Measurements from ENCODE around the gene TSEN15.
"Not testable (repeated sequence)": the region's sequence is repeated elsewhere in the genome, so short reads cannot be mapped to it uniquely, and the experiment has no call there.

TSEN15 gene

DNA sequence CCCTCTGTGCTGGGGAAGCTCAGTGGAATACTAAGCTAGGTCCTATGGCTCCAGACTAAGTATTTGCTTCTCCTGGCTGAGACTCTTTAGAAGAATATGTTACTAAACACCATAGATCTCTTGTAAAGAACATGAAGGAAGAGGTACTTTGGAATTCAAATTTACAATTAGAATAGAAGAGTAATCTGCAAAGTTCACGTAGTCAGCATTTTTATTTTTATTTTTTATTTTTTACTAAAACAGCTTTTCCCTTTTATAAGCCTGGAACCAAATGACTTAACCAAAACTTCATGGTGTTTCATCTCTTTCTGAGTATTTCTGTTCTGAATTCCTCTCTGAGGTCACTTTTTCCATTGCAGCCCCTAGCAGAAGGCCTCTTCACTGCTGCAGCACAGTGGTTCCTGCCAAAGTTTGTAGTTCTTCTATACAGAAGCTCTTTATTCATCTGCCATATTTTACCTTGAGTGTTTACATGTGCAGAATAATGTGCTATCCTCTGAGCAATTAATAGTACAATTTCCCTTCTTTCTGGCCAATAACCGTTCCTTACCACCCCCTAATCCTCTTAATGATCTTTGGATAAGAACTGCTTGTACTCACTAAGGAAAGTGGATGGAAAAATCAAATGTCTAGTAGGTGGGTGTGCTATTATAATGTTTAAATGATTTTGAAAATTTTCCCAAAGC, 27.2 kb downstream of the TSEN15 start:
- Histone ChIP-seq H3K27ac (ENCODE audit: low read length) (no peak overlapping the region), H3K27me3 (ENCODE audit: low read depth, low read length) (no peaks in the 10 kb centered on the region), H3K9me3 (ENCODE audit: control insufficient read depth in 1 of 2, low read length in 2 of 2) (no peaks in the 10 kb centered on the region), H3K36me3 (ENCODE audit: control insufficient read depth in 1 of 2, insufficient read depth in 2 of 2, low read length in 2 of 2) (no peaks in the 10 kb centered on the region), H3K4me1 (ENCODE audit: control insufficient read depth in 1 of 2, insufficient read depth in 2 of 2, low read length in 2 of 2) (peaks cover 0 to 47% of the 10 kb centered on the region in 2 donors), H3K4me3 (ENCODE audit: low read depth in 1 of 2, low read length in 2 of 2) (no peak overlapping the region)

DNA sequence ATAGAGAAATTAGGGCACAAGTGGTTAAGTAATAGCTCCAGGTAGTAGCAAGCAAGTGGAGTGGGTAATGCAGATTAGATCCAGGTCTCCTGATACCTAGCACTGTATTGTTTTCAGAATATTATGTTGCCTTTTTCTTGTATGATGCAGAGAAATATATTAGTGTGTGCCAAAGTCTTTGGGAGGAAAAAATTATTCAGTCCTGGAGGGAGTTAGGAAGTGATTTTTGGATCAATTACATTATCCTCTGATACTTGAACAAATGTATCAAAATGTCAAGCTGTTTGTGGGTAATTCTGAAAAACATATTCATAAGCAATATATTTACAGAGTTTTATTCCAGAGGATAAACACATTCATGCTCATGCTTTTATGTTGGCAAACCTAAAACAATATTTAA, 28.8 kb downstream of the TSEN15 start:
- H3K4me1 ChIP-seq (ENCODE audit: control insufficient read depth in 1 of 2, insufficient read depth in 2 of 2, low read length in 2 of 2) = peaks cover 0 to 38% of the 10 kb centered on the region in 2 donors
- no peak overlapping the region for H3K4me3 ChIP-seq (ENCODE audit: low read depth in 1 of 2, low read length in 2 of 2)
- no peak overlapping the region for H3K27ac ChIP-seq (ENCODE audit: low read length)
- no peaks in the 10 kb centered on the region for H3K27me3 ChIP-seq (ENCODE audit: low read depth, low read length)
- no peaks in the 10 kb centered on the region for H3K36me3 ChIP-seq (ENCODE audit: control insufficient read depth in 1 of 2, insufficient read depth in 2 of 2, low read length in 2 of 2)
- no peaks in the 10 kb centered on the region for H3K9me3 ChIP-seq (ENCODE audit: control insufficient read depth in 1 of 2, low read length in 2 of 2)

GRCh38 chr1:184082541-184083415, 31.2 kb downstream of the TSEN15 start:
- peaks cover 0 to 29% of the 10 kb centered on the region in 2 donors for H3K4me1 ChIP-seq (ENCODE audit: control insufficient read depth in 1 of 2, insufficient read depth in 2 of 2, low read length in 2 of 2)
- H3K36me3 ChIP-seq (ENCODE audit: control insufficient read depth in 1 of 2, insufficient read depth in 2 of 2, low read length in 2 of 2) = no peaks in the 10 kb centered on the region
- no peak overlapping the region for H3K27ac ChIP-seq (ENCODE audit: low read length)
- H3K9me3 ChIP-seq (ENCODE audit: control insufficient read depth in 1 of 2, low read length in 2 of 2) = no peaks in the 10 kb centered on the region
- H3K27me3 ChIP-seq (ENCODE audit: low read depth, low read length) = no peaks in the 10 kb centered on the region
- H3K4me3 ChIP-seq (ENCODE audit: low read depth in 1 of 2, low read length in 2 of 2) = no peak overlapping the region

- H3K27ac ChIP-seq (ENCODE audit: low read length) = no peak overlapping the region
- H3K36me3 ChIP-seq (ENCODE audit: control insufficient read depth in 1 of 2, insufficient read depth in 2 of 2, low read length in 2 of 2) = no peaks in the 10 kb centered on the region
- H3K4me1 ChIP-seq (ENCODE audit: control insufficient read depth in 1 of 2, insufficient read depth in 2 of 2, low read length in 2 of 2) = peaks cover 0 to 10% of the 10 kb centered on the region in 2 donors
- no peaks in the 10 kb centered on the region for H3K27me3 ChIP-seq (ENCODE audit: low read depth, low read length)
- no peak overlapping the region for H3K4me3 ChIP-seq (ENCODE audit: low read depth in 1 of 2, low read length in 2 of 2)
- H3K9me3 ChIP-seq (ENCODE audit: control insufficient read depth in 1 of 2, low read length in 2 of 2) = no peaks in the 10 kb centered on the region
Measured at GRCh38 chr1:184085667-184086066, 34.1 kb downstream of the TSEN15 start.

DNA sequence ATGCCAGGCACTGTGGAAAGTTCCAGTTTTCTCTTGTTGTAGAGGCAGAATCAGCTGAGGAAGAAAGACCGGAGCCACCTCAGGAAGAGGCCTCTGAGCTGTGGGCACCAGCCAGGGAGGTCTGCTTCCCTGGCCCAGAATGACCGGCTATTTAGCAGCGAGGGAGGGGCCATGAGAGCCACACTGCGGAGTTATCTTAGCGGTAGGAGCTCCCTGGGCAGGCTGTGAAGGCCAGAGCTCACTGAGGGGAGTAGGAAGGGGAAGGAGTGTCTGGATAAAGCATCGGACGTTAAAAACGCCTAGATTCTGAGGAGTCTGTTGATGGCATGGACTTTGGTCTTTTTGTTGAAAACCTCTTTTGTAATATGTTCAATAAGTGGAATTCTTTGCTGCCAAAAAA, 36.5 kb downstream of the TSEN15 start:
- no peaks in the 10 kb centered on the region for H3K27me3 ChIP-seq (ENCODE audit: low read depth, low read length)
- H3K36me3 ChIP-seq (ENCODE audit: control insufficient read depth in 1 of 2, insufficient read depth in 2 of 2, low read length in 2 of 2) = no peaks in the 10 kb centered on the region
- H3K4me3 ChIP-seq (ENCODE audit: low read depth in 1 of 2, low read length in 2 of 2) = no peak overlapping the region
- H3K9me3 ChIP-seq (ENCODE audit: control insufficient read depth in 1 of 2, low read length in 2 of 2) = no peaks in the 10 kb centered on the region
- H3K27ac ChIP-seq (ENCODE audit: low read length) = no peak overlapping the region
- peaks cover 0 to under 1% of the 10 kb centered on the region in 2 donors for H3K4me1 ChIP-seq (ENCODE audit: control insufficient read depth in 1 of 2, insufficient read depth in 2 of 2, low read length in 2 of 2)

DNA sequence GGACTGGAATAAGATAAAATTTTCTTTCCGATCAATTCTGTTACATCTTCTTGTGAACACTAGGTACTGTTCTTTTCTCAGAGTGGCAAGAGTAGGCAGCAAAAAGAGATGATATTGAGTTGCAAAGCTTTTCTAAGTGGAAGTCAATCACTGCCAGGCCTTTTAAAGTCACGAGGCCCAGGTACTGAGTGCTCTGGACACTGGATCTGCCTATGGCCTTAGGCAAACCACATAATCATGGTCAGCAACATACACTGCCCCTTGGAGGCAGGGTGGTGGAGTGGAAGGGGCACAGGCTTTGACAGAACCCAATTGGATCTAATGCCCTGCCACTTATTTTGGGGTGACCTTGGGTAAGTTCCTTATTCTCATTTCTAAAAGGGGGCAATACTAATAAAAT, 41.5 kb downstream of the TSEN15 start:
- H3K9me3 ChIP-seq (ENCODE audit: control insufficient read depth in 1 of 2, low read length in 2 of 2) = no peaks in the 10 kb centered on the region
- H3K27ac ChIP-seq (ENCODE audit: low read length) = no peak overlapping the region
- no peaks in the 10 kb centered on the region for H3K36me3 ChIP-seq (ENCODE audit: control insufficient read depth in 1 of 2, insufficient read depth in 2 of 2, low read length in 2 of 2)
- no peaks in the 10 kb centered on the region for H3K27me3 ChIP-seq (ENCODE audit: low read depth, low read length)
- no peak overlapping the region for H3K4me3 ChIP-seq (ENCODE audit: low read depth in 1 of 2, low read length in 2 of 2)
- H3K4me1 ChIP-seq (ENCODE audit: control insufficient read depth in 1 of 2, insufficient read depth in 2 of 2, low read length in 2 of 2) = no peaks in the 10 kb centered on the region

DNA sequence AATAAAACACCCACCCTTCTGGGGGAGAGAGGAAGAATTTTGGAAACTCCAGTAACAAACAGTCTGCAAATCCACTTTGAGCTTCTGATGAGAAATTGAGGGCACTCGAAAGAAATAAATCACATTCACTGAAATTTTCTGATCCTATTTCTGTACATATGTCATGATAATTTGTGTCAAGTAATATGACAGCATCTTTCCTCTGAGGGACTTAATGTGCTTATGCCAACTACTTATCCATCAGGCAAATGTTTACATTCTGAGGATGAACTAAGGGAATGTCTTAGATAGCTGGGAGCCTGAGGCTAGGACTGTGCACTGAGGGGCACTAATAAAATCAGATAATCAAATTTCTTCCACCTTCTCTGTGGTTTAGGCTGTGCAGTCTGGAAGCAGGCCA, 44.5 kb downstream of the TSEN15 start:
- no peaks in the 10 kb centered on the region for H3K9me3 ChIP-seq (ENCODE audit: control insufficient read depth in 1 of 2, low read length in 2 of 2)
- no peaks in the 10 kb centered on the region for H3K4me1 ChIP-seq (ENCODE audit: control insufficient read depth in 1 of 2, insufficient read depth in 2 of 2, low read length in 2 of 2)
- H3K36me3 ChIP-seq (ENCODE audit: control insufficient read depth in 1 of 2, insufficient read depth in 2 of 2, low read length in 2 of 2) = no peaks in the 10 kb centered on the region
- H3K27ac ChIP-seq (ENCODE audit: low read length) = no peak overlapping the region
- no peak overlapping the region for H3K4me3 ChIP-seq (ENCODE audit: low read depth in 1 of 2, low read length in 2 of 2)
- no peaks in the 10 kb centered on the region for H3K27me3 ChIP-seq (ENCODE audit: low read depth, low read length)

DNA sequence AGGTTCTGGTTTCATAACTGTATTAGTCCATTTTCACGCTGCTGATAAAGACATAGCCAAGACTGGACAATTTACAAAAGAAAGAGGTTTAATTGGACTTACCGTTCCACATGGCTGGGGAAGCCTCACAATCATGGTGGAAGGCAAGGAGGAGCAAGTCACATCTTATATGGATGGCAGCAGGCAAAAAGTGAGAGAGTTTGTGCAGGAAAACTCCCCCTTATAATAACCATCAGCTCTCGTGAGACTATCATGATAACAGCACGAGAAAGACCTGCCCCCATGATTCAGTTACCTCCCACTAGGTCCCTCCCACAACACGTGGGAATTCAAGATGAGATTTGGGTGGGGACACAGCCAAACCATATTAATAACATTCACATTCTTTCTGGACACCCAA, 45.0 kb downstream of the TSEN15 start:
- not testable (repeated sequence) for H3K4me1 ChIP-seq (ENCODE audit: control insufficient read depth in 1 of 2, insufficient read depth in 2 of 2, low read length in 2 of 2); H3K4me3 ChIP-seq (ENCODE audit: low read depth in 1 of 2, low read length in 2 of 2); H3K9me3 ChIP-seq (ENCODE audit: control insufficient read depth in 1 of 2, low read length in 2 of 2); H3K27me3 ChIP-seq (ENCODE audit: low read depth, low read length); H3K27ac ChIP-seq (ENCODE audit: low read length); H3K36me3 ChIP-seq (ENCODE audit: control insufficient read depth in 1 of 2, insufficient read depth in 2 of 2, low read length in 2 of 2)

DNA sequence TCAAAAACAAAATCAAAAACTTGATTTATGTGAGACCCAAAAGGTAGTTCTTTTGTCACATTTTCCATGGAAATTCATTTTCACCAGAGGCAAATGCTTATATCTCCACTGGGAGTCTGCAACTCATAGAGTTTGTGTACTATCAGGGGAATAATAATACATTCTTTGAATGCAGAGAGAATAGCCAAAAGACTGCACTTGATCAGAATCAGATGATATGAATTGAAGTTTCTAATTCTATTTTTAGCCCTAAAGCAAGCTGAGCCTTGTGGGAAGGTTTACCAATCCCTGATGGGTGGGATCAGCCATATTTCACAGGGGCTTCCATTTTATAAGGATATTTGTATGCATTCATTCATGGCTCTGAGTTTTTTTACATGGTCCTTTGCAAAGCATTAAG, 49.6 kb downstream of the TSEN15 start:
- Histone ChIP-seq H3K9me3 (ENCODE audit: control insufficient read depth in 1 of 2, low read length in 2 of 2) (peaks cover 0 to 5% of the 10 kb centered on the region in 2 donors), H3K27me3 (ENCODE audit: low read depth, low read length) (no peaks in the 10 kb centered on the region), H3K4me1 (ENCODE audit: control insufficient read depth in 1 of 2, insufficient read depth in 2 of 2, low read length in 2 of 2) (no peaks in the 10 kb centered on the region), H3K27ac (ENCODE audit: low read length) (no peak overlapping the region), H3K4me3 (ENCODE audit: low read depth in 1 of 2, low read length in 2 of 2) (no peak overlapping the region), H3K36me3 (ENCODE audit: control insufficient read depth in 1 of 2, insufficient read depth in 2 of 2, low read length in 2 of 2) (no peaks in the 10 kb centered on the region)

- Histone ChIP-seq H3K36me3 (ENCODE audit: control insufficient read depth in 1 of 2, insufficient read depth in 2 of 2, low read length in 2 of 2) (no peaks in the 10 kb centered on the region), H3K4me3 (ENCODE audit: low read depth in 1 of 2, low read length in 2 of 2) (no peak overlapping the region), H3K9me3 (ENCODE audit: control insufficient read depth in 1 of 2, low read length in 2 of 2) (peaks cover 0 to 7% of the 10 kb centered on the region in 2 donors)
Measured at GRCh38 chr1:184101571-184101970, 50.0 kb downstream of the TSEN15 start.

GRCh38 chr1:184110272-184111204, 59.0 kb downstream of the TSEN15 start:
- Histone ChIP-seq H3K9me3 (ENCODE audit: control insufficient read depth in 1 of 2, low read length in 2 of 2) (peaks cover 0 to 7% of the 10 kb centered on the region in 2 donors), H3K4me3 (ENCODE audit: low read depth in 1 of 2, low read length in 2 of 2) (no peak overlapping the region), H3K27me3 (ENCODE audit: low read depth, low read length) (no peaks in the 10 kb centered on the region), H3K27ac (ENCODE audit: low read length) (no peak overlapping the region), H3K4me1 (ENCODE audit: control insufficient read depth in 1 of 2, insufficient read depth in 2 of 2, low read length in 2 of 2) (no peaks in the 10 kb centered on the region), H3K36me3 (ENCODE audit: control insufficient read depth in 1 of 2, insufficient read depth in 2 of 2, low read length in 2 of 2) (no peaks in the 10 kb centered on the region)

More at GRCh38 chr1:184101571-184101970, 50.0 kb downstream of the TSEN15 start:
- H3K4me1 ChIP-seq (ENCODE audit: control insufficient read depth in 1 of 2, insufficient read depth in 2 of 2, low read length in 2 of 2) = no peaks in the 10 kb centered on the region
- no peak overlapping the region for H3K27ac ChIP-seq (ENCODE audit: low read length)
- H3K27me3 ChIP-seq (ENCODE audit: low read depth, low read length) = no peaks in the 10 kb centered on the region
